HG03066 (cell line): ENCODE measurements around the gene SRD5A2.

Source experiments
- ATAC-seq: cut with Tn5 transposase; IDR thresholded peaks from one replicate; pipeline ENCODE4 v1.9.1; 2021; ENCODE audit warnings: low read depth; ENCODE audit not compliant: unreplicated experiment

The SRD5A2 gene

GRCh38 chr2:31475692-31476091 lies 105.0 kb downstream of the SRD5A2 start:
- no peak for ATAC-seq

GRCh38 chr2:31474296-31474695 lies 106.4 kb downstream of the SRD5A2 start:
- no peak for ATAC-seq
